Kidney (tissue), 14 donors: Measurements from ENCODE around the gene TBCD. TPM values are rescaled to one million over a fixed set of nuclear protein-coding genes. Genes with fewer than 3 reads are reported as not detected.

Source experiments
- DNase-seq, 5 donors: peaks; one replicate each; pipeline ENCODE4 v3.0.0-alpha.2; 2013 to 2020
- FAIRE-seq: peaks from 2 replicates; lab custom pipeline; 2012; peaks lifted over from hg19 to GRCh38; lab: Jason Lieb, UNC
- H3K27ac ChIP-seq, 2 donors: one replicate each; pipeline ENCODE4 v1.7.0; 2013; ENCODE audit warnings: low read depth in 2 of 2, low read length in 2 of 2, inconsistent platforms in 1 of 2
- H3K27me3 ChIP-seq: one replicate; pipeline ENCODE4 v1.7.1; 2013; ENCODE audit warnings: low read length, inconsistent platforms; ENCODE audit not compliant: control insufficient read depth, insufficient read depth
- H3K36me3 ChIP-seq, 3 donors: one replicate each; pipeline versions ENCODE4 v1.7.0 to v1.7.1; 2013; ENCODE audit warnings: low read length in 3 of 3, control low read depth in 1 of 3, inconsistent platforms in 1 of 3; ENCODE audit not compliant: insufficient read depth in 3 of 3, control insufficient read depth in 2 of 3
- H3K4me1 ChIP-seq, 3 donors: one replicate each; pipeline versions ENCODE4 v1.7.0 to v1.7.1; 2013; ENCODE audit warnings: low read length in 3 of 3, inconsistent platforms in 1 of 3, low read depth in 1 of 3; ENCODE audit not compliant: control insufficient read depth in 2 of 3, insufficient read depth in 2 of 3
- H3K4me3 ChIP-seq, 3 donors: one replicate each; pipeline versions ENCODE4 v1.7.0 to v1.8.1; 2013; ENCODE audit warnings: low read length in 3 of 3, control low read depth in 1 of 3, inconsistent platforms in 1 of 3
- H3K9ac ChIP-seq, 3 donors: one replicate each; pipeline versions ENCODE4 v1.7.0 to v1.7.1; 2013; ENCODE audit warnings: low read length in 3 of 3, control low read depth in 1 of 3, inconsistent platforms in 1 of 3
- H3K9me3 ChIP-seq, 3 donors: one replicate each; pipeline versions ENCODE4 v1.7.0 to v1.7.1; 2013; ENCODE audit warnings: low read length in 3 of 3, control low read depth in 1 of 3, inconsistent platforms in 1 of 3; ENCODE audit not compliant: control insufficient read depth in 2 of 3, insufficient read depth in 1 of 3
- intact Hi-C: fragments of 100-400 bp; cut with DNase I; formaldehyde crosslinking; loops from one replicate; pipeline ENCODE4 v1.11.1; 2022
- polyA plus RNA-seq: library from polyadenylated mRNA; stranded (reverse); fragments of 350-450 nt; fragmentation: Illumina TruSeq; extraction: RNeasy Lipid Tissue Mini Kit (QIAGEN cat#74804); gene quantifications from one replicate; pipeline ENCODE4 v1.2.3, GENCODE V29; 2014; ENCODE audit warnings: low read depth, low replicate concordance; ENCODE audit not compliant: insufficient read depth
- total RNA-seq: library from RNA; stranded (reverse); fragmentation: NEBNext Ultra II Directional; extraction: Animal tissue kit (Norgen Biotek cat#: 25700); gene quantifications from one replicate; pipeline ENCODE4 v1.2.1, GENCODE V29; 2021
- TF ChIP-seq, protein P1 (sequence below): IDR thresholded peaks from 3 replicates; pipeline ENCODE4 v1.5.1; 2012; ENCODE audit warnings: mild to moderate bottlenecking, moderate library complexity, borderline replicate concordance; ENCODE audit not compliant: insufficient read depth; ENCODE audit errors: extremely low read depth
- donor health status: control.
- donor health status: control.
- donor health status: control.
- donor health status: control.
- donor health status: control.
- donor health status: DM: yes; HTN: yes; CAD: no.
- donor health status: Normal renal cell carcinoma (clear cell type).

Gene TBCD
- total and polyA plus RNA-seq, 2 donors from 2014 or later, result 72.8 to 78.7 TPM

DNA sequence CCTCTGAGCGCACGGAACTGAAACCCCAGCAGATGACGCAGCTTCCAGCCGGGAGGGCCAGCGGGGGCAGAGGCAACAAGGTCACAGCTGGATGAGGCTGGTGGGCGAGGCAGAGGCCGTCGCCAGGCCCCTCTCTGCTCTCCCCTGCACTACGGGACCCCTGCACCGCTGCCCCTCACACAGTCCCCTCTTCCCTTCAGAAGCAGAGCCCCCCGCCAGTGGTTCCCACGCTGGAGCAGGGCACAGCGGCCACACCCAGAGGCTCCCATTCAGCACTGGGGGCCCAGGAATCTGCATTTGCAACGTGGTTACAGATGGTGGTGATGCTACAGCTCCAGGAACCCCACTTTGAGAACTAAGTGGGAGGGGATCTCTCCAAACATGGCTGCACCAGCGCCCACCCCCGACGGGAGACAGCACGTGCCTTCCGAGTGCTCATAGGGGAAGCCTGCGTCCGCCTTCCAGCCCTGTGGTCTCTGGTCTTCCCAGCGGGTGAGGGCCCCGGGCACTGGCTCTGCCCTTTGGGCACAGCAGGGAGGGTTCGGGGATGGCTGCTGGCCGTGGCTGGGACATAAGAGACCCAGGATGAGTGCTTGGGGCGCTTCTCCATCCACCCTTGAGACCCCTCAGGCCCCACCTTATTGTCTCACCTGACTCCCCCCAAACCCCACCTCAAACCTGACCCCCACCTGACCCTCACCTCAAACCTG lies 48.7 kb upstream of the TBCD start:
- Histone ChIP-seq H3K9me3 (no peaks in the 10 kb centered on the region), H3K36me3 (no peaks in the 10 kb centered on the region), H3K27me3 (no peaks in the 10 kb centered on the region), H3K27ac (no peak overlapping the region), H3K4me1 (peaks cover 0 to 6% (median 0%) of the 10 kb centered on the region in 3 donors), H3K9ac (no peak overlapping the region), H3K4me3 (no peak overlapping the region)
- DNase-seq, result peak in 1 of 5 donors; percentile 65
- intact Hi-C loops, result no loop called here
- TF ChIP-seq, protein P1, sequence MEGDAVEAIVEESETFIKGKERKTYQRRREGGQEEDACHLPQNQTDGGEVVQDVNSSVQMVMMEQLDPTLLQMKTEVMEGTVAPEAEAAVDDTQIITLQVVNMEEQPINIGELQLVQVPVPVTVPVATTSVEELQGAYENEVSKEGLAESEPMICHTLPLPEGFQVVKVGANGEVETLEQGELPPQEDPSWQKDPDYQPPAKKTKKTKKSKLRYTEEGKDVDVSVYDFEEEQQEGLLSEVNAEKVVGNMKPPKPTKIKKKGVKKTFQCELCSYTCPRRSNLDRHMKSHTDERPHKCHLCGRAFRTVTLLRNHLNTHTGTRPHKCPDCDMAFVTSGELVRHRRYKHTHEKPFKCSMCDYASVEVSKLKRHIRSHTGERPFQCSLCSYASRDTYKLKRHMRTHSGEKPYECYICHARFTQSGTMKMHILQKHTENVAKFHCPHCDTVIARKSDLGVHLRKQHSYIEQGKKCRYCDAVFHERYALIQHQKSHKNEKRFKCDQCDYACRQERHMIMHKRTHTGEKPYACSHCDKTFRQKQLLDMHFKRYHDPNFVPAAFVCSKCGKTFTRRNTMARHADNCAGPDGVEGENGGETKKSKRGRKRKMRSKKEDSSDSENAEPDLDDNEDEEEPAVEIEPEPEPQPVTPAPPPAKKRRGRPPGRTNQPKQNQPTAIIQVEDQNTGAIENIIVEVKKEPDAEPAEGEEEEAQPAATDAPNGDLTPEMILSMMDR, result no peak
- no peak for FAIRE-seq

DNA sequence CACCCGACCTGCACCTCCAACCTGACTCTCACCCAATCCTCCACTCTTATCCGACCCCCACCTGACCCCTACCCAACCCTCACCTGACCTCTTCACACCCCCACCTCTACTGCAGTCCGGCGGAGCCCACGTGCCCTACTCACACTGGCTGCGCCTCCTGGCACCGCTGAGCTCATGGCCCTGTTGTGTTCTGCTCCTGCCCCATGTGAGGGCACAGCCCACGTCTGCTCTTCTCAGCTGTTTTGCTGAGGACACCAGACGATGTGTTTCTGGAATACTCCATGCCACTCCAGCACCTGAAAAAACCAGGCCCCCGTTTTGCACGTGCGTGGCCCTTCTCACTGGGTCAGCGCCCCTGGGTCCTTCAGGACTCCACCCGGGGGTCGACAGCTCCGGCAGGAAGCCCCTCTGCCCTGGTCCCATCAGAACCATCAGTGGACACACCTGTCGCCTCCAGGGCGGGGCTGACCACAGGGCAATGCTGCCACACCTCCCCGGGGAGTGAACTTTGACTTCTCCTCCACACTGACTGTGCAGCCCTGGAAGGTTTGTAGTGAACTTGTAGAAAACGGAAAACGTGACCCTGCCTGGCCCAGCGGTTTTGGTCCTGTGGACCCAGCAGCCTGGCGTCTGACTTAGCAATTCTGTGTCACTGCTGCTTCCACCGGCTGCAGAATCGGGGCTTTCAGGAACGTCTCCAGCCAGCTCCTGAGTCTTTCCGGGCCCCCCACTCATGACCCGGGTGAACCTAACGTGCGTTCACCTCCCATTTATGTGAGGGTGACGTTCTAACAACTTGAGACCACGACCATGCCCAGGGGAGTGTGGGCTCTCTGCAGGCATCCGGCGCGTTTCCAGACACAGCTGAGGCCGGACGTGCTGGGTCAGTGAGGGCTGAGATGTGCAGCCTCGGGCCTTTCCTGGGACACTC lies 47.7 kb upstream of the TBCD start:
- no peak for FAIRE-seq
- no peaks in the 10 kb centered on the region for H3K9me3 ChIP-seq
- H3K27ac ChIP-seq, result peak overlapping the region in 1 of 2 donors; percentile 22
- no peak overlapping the region for H3K4me3 ChIP-seq
- intact Hi-C loops, result no loop called here
- no peaks in the 10 kb centered on the region for H3K27me3 ChIP-seq
- H3K9ac ChIP-seq, result no peak overlapping the region
- H3K36me3 ChIP-seq, result no peaks in the 10 kb centered on the region
- peaks cover 0 to 4% (median 0%) of the 10 kb centered on the region in 3 donors for H3K4me1 ChIP-seq
- DNase-seq, result peak in 1 of 5 donors; percentile 54
- TF ChIP-seq, protein P1, result no peak

DNA sequence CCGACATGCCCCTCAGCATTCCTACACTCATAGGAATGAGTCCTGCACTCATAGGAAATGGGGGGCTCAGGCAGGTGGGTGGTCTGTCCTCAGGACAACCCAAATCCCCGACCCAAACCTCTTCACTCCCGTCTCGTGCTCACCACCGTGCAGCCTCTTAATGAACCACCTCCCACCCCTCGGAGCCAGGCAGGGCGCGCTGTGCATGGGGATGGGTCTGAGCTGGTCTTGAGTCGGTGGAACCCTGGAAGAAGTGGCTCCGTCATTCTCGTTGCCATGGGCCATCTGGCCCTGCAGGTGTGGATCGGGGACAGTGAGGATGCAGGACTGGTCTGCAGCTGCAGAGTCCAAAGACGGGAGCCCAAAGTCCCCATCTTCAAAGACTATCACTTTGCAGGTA lies 47.0 kb upstream of the TBCD start:
- Histone ChIP-seq H3K4me3 (no peak overlapping the region), H3K36me3 (no peaks in the 10 kb centered on the region), H3K27me3 (no peaks in the 10 kb centered on the region), H3K9me3 (no peaks in the 10 kb centered on the region), H3K27ac (no peak overlapping the region), H3K4me1 (no peaks in the 10 kb centered on the region), H3K9ac (no peak overlapping the region)
- TF ChIP-seq, protein P1, result no peak
- DNase-seq (peak in 1 of 5 donors; percentile 46), FAIRE-seq (no peak)
- intact Hi-C loops, result no loop called here
